Mucosa of descending colon (tissue), 3 donors: Measurements from ENCODE around the gene BLM. TPM values are rescaled to one million over a fixed set of nuclear protein-coding genes. Genes with fewer than 3 reads are reported as not detected.
A peak's percentile ranks its signal among the peaks of the same experiment; 100 is the strongest.

ENCODE experiments used
- ATAC-seq: fragments of 200-7000 bp; cut with Tn5 transposase; one replicate; pipeline ENCODE4 v1.9.1; 2020; ENCODE audit warnings: mild to moderate bottlenecking, moderate library complexity
- DNase-seq, 3 donors: peaks; one replicate each; pipeline ENCODE4 v3.0.0-alpha.2; 2020
- H3K36me3 ChIP-seq: fragments of 200-600 bp; one replicate; pipeline ENCODE4 v1.8.0; 2021; ENCODE audit warnings: low read depth, mild to moderate bottlenecking
- H3K4me1 ChIP-seq: fragments of 200-600 bp; one replicate; pipeline ENCODE4 v1.8.0; 2021; ENCODE audit warnings: low read depth, mild to moderate bottlenecking
- H3K4me3 ChIP-seq: fragments of 200-600 bp; one replicate; pipeline ENCODE4 v1.8.0; 2021; ENCODE audit warnings: mild to moderate bottlenecking
- H3K9me3 ChIP-seq: fragments of 200-600 bp; one replicate; pipeline ENCODE4 v1.8.0; 2021; ENCODE audit warnings: mild to moderate bottlenecking
- CTCF ChIP-seq: fragments of 200-600 bp; IDR thresholded peaks from one replicate; pipeline ENCODE4 v1.8.0; 2022; ENCODE audit warnings: antibody characterized with exemption, mild to moderate bottlenecking
- intact Hi-C, 2 donors: fragments of 100-400 bp; cut with DNase I in 1 of 2; cut with micrococcal nuclease in 1 of 2; formaldehyde crosslinking; loops; one replicate each; pipeline versions ENCODE4 v1.11.0 to v1.11.1; 2022; cut with DNase I, micrococcal nuclease
- total RNA-seq, 3 donors: library from RNA; stranded (reverse); fragmentation: NEBNext Ultra II Directional in 2 of 3; extraction: Animal tissue kit (Norgen Biotek cat#: 25700) in 2 of 3; gene quantifications; one replicate each; pipeline versions ENCODE4 v1.2.1 to v1.2.4, GENCODE V29; 2021 to 2023
- donor health status: DM: no; HTN: no; CAD: no; lungs with moderate emphysema.
- donor health status: DM: no; HTN: no; CAD: no.
- donor health status: DM: no; HTN: yes; CAD: no.

The BLM gene
- total RNA-seq, 3 donors from 2014 or later, result 2.9 to 7.2 (median 4.1) TPM

GRCh38 chr15:90743407-90743806 is 26.3 kb downstream of the BLM start:
- no peaks in the 10 kb centered on the region for H3K9me3 ChIP-seq
- no peaks in the 10 kb centered on the region for H3K36me3 ChIP-seq
- H3K4me1 ChIP-seq, result no peaks in the 10 kb centered on the region
- no peak overlapping the region for H3K4me3 ChIP-seq
- intact Hi-C loops, result no loop called here
- no peak for ATAC-seq
- DNase-seq, result no peak
- no peak for TF ChIP-seq CTCF

GRCh38 chr15:90744759-90745402 is 27.7 kb downstream of the BLM start:
- Histone ChIP-seq H3K4me3 (no peak overlapping the region), H3K36me3 (no peaks in the 10 kb centered on the region), H3K4me1 (no peaks in the 10 kb centered on the region), H3K9me3 (no peaks in the 10 kb centered on the region)
- intact Hi-C loops, result no loop called here
- ATAC-seq, result no peak
- no peak for DNase-seq
- TF ChIP-seq CTCF, result no peak

GRCh38 chr15:90749754-90750153 is 32.6 kb downstream of the BLM start:
- Histone ChIP-seq H3K9me3 (no peaks in the 10 kb centered on the region), H3K36me3 (no peaks in the 10 kb centered on the region), H3K4me3 (no peak overlapping the region), H3K4me1 (no peaks in the 10 kb centered on the region)
- intact Hi-C loops, result no loop called here
- DNase-seq, result no peak
- no peak for ATAC-seq
- no peak for TF ChIP-seq CTCF

GRCh38 chr15:90750186-90750585 is 33.0 kb downstream of the BLM start:
- DNase-seq (peak in 1 of 3 donors; percentile 7), ATAC-seq (no peak)
- no peak overlapping the region for H3K4me3 ChIP-seq
- H3K4me1 ChIP-seq, result no peaks in the 10 kb centered on the region
- TF ChIP-seq CTCF, result no peak
- H3K9me3 ChIP-seq, result no peaks in the 10 kb centered on the region
- H3K36me3 ChIP-seq, result no peaks in the 10 kb centered on the region
- intact Hi-C loops, result no loop called here

- ATAC-seq (no peak), DNase-seq (no peak)
- no peaks in the 10 kb centered on the region for H3K4me1 ChIP-seq
- no peak overlapping the region for H3K4me3 ChIP-seq
- H3K36me3 ChIP-seq, result no peaks in the 10 kb centered on the region
- TF ChIP-seq CTCF, result no peak
- no peaks in the 10 kb centered on the region for H3K9me3 ChIP-seq
- intact Hi-C loops, result no loop called here
Observed at GRCh38 chr15:90751300-90751825, 34.2 kb downstream of the BLM start.
